ENCODE measurements around the gene CSNK1G1.

Gene CSNK1G1

DNA sequence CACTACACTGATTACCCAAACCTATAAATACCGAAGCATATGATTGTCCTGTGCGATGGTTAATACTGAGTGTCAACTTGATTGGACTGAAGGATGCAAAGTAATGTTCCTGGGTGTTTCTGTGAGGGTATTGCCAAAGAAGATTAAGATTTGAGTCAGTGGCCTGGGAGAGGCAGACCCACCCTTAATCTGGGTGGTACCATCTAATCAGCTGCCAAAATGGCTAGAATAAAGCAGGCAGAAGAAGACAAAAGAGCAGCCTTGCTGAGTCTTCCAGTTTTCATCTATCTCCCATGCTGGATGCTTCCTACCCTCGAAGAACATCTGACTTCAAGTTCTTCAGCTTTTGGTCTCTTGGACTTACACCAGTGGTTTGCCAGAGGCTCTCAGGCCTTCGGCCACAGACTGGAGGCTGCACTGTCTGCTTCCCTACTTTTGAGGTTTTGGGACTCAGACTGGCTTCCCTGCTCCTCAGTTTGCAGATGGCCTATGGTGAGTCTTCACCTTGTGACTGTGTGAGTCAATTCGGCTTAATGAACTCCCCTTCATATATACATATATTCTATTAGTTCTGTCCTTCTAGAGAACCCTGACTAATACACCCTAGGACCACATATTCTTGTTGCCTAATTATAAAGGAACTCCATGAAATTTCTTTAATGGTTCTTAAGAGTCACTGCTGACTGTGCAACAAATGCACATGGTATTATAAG is 31.7 kb downstream of the CSNK1G1 start:
- ChIA-PET POLR2A (ENCODE audit: low non-redundant PET) (no interaction called here), CTCF (interaction anchor here (1.6 kb wide), 1 partner anchor 21 kb away, joined by 3 read pairs; no protein-coding TSS in a partner anchor)
- H3K27ac ChIP-seq = peak overlapping the region; percentile 46
- no peak for TF ChIP-seq CTCF (conservative IDR thresholded peaks at IDR 0.05; ENCODE audit: low read depth)
- DNase-seq (ENCODE audit: low spot score) = no peak

DNA sequence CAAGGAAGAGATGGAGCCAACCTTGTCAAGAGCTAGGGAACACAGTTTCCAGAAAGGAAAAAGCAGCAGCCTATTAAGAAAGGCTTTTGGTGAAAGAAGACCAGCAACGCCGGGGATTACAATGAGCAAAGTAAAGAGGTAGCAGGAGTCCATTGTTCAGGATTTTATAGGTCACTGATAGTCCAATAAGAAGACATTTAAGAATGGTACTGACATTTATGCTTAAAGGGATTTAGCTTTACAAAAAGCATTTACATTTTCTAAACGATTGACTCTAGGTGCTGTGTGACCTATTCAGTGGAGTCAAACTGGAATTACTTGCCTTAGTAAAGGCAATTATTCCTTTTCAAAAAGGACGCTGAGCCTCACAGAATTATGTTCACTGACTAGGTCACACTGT is 40.8 kb downstream of the CSNK1G1 start:
- ChIA-PET CTCF (no interaction called here), POLR2A (ENCODE audit: low non-redundant PET) (no interaction called here)
- no peak overlapping the region for H3K27ac ChIP-seq
- no peak for TF ChIP-seq CTCF (conservative IDR thresholded peaks at IDR 0.05; ENCODE audit: low read depth)
- DNase-seq (ENCODE audit: low spot score) = no peak

DNA sequence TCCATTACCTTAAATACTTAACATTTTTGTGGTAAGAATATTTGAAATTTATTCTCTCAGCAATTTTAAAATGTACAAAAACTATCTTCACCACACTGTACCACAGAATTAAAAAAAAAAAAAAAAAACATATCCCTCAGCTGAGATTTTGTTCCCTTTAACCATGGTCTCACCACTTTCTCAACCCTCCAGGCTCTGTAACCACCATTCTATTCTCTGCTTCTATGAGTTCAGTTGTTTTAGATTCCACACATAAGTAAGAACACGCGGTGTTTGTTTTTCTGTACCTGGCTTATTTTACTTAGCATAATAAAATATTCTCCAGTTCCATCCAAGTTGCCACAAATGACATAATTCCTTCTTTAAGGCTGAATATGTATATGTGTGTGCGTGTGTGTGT is 41.5 kb downstream of the CSNK1G1 start:
- POLR2A ChIA-PET (ENCODE audit: low non-redundant PET) = no interaction called here

GRCh38 chr15:64311566-64311965 is 44.4 kb downstream of the CSNK1G1 start:
- no peak for TF ChIP-seq CTCF (conservative IDR thresholded peaks at IDR 0.05; ENCODE audit: low read depth)

More for the DNA sequence above, 41.5 kb downstream of the CSNK1G1 start:
- CTCF ChIA-PET = interaction anchor here (0.7 kb wide), 1 partner anchor 11 kb away, joined by 3 read pairs; no protein-coding TSS in a partner anchor
- no peak overlapping the region for H3K27ac ChIP-seq
- TF ChIP-seq CTCF (conservative IDR thresholded peaks at IDR 0.05; ENCODE audit: low read depth) = no peak
- no peak for DNase-seq (ENCODE audit: low spot score)

DNA sequence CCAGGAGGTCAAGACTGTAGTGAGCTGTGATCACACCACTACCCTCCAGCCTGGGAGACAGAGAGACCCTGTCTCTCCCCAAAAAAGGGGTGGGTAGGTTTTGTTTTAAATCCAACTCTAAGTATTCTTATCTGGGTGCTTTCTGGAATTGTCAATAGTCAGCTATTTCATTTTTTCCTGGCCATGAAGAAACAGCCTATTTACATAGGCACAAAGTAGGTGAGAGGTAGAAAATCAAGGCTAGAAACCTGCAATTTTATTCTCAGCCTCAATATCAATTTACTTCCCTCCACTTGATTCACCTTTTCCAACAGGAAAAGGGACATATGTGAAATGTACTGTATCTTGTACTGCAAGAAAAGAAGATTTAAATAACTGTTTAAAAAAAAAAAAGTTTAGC is 45.9 kb downstream of the CSNK1G1 start:
- ChIA-PET POLR2A (ENCODE audit: low non-redundant PET) (no interaction called here), CTCF (no interaction called here)
- H3K27ac ChIP-seq = no peak overlapping the region
- DNase-seq (ENCODE audit: low spot score) = no peak
- TF ChIP-seq CTCF (conservative IDR thresholded peaks at IDR 0.05; ENCODE audit: low read depth) = no peak

More at GRCh38 chr15:64311566-64311965, 44.4 kb downstream of the CSNK1G1 start:
- ChIA-PET POLR2A (ENCODE audit: low non-redundant PET) (interaction anchor here (0.6 kb wide), 1 partner anchor 225 kb away, joined by 7 read pairs; no protein-coding TSS in a partner anchor), CTCF (no interaction called here)
- no peak for DNase-seq (ENCODE audit: low spot score)
- H3K27ac ChIP-seq = no peak overlapping the region

DNA sequence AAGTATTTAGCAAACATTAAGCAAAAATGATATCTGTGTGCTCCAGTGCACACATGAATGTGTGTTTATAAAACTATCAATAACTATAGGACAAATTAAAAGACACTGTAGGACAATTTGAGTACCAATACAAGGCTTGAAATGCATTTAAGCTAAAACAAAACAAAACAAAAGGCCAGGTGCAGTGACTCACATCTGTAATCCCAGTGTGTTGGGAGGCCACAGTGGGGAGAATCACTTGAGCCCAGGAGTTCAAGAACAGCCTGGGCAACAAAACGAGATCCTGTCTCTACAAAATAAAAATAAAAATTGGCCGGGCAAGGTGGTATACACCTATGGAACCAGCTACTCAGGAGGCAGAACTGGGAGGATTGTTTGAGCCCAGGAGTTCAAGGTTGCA is 50.7 kb downstream of the CSNK1G1 start:
- no peak overlapping the region for H3K27ac ChIP-seq
- no peak for DNase-seq (ENCODE audit: low spot score)
- ChIA-PET POLR2A (ENCODE audit: low non-redundant PET) (no interaction called here), CTCF (interaction anchor here (0.7 kb wide), 1 partner anchor 15 kb away, joined by 4 read pairs; no protein-coding TSS in a partner anchor)
- no peak for TF ChIP-seq CTCF (conservative IDR thresholded peaks at IDR 0.05; ENCODE audit: low read depth)
